ENCODE measurements around the gene DDC. TPM values are rescaled to one million over a fixed set of nuclear protein-coding genes. Genes with fewer than 3 reads are reported as not detected.

Gene DDC
- total and polyA plus RNA-seq, 2 donors (not counting 1 experiment from before 2014, with no cell fraction given) = not detected

DNA sequence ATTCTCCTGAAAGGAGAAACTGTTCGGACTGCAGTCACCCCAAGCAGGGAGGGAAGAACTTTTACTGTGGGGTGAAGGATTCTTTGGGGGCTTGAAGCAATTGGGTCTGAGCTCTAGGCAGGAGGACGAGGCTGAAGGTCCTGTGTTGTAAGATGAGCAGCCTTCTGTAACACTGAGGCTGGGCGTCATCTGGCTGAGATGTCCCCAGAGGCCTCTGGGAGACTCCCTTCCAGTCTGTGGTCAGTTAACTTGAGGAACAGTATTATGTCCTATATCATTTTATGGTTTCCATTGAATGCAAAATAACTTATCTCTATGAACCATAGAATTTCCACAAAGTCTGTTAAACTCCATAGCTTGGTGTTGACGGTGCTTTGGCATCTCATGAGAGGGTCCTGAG is 141.3 kb downstream of the DDC start:
- no peaks in the 10 kb centered on the region for H3K36me3 ChIP-seq (replicated peaks in 1 of 2; ENCODE audit: control extremely low read depth in 1 of 2, control insufficient read depth in 1 of 2, extremely low read depth in 1 of 2, insufficient read depth in 2 of 2, low read length in 1 of 2)
- no peak overlapping the region for H2AFZ ChIP-seq (ENCODE audit: insufficient read depth, low read depth, low read length, poor library complexity, severe bottlenecking)
- Mint-ChIP-seq H3K4me1 (peaks cover 10% of the 10 kb centered on the region), H3K27ac (no peak overlapping the region), H3K4me3 (no peak overlapping the region), H3K27me3 (no peaks in the 10 kb centered on the region), H3K9me3 (ENCODE audit: insufficient read depth) (no peaks in the 10 kb centered on the region)
- no peaks in the 10 kb centered on the region for H3K27me3 ChIP-seq (replicated peaks in 1 of 4; ENCODE audit: control extremely low read depth in 1 of 4, control insufficient read depth in 3 of 4, insufficient read depth in 4 of 4, low read length in 3 of 4)
- H3K4me2 ChIP-seq (replicated peaks; ENCODE audit: low read depth, low read length, poor library complexity, severe bottlenecking) = no peak overlapping the region
- no peak overlapping the region for H3K27ac ChIP-seq (ENCODE audit: low read length in 2 of 2)
- 56% methylated on average over 4 of the region's 4 CpGs for WGBS (ENCODE audit: insufficient coverage)
- no peak overlapping the region for H3K9ac ChIP-seq (ENCODE audit: low read length)
- H3K79me2 ChIP-seq (ENCODE audit: control insufficient read depth, insufficient read depth, low read length) = peaks cover 3% of the 10 kb centered on the region
- POLR2A ChIA-PET = interaction anchor here (0.9 kb wide), 1 partner anchor 119 kb away, joined by 3 read pairs; no protein-coding TSS in a partner anchor
- H3K4me1 ChIP-seq (ENCODE audit: control insufficient read depth in 2 of 2, insufficient read depth in 2 of 2, low read length in 2 of 2) = peaks cover 0 to 4% of the 10 kb centered on the region in 2 donors
- no peaks in the 10 kb centered on the region for H4K20me1 ChIP-seq (ENCODE audit: control insufficient read depth, insufficient read depth, low read length, poor library complexity, severe bottlenecking)
- H3K4me3 ChIP-seq (ENCODE audit: control extremely low read depth in 1 of 5, extremely low read depth in 1 of 5, insufficient read depth in 1 of 5, low read depth in 2 of 5, low read length in 4 of 5) = no peak overlapping the region
- TF ChIP-seq, protein P1, sequence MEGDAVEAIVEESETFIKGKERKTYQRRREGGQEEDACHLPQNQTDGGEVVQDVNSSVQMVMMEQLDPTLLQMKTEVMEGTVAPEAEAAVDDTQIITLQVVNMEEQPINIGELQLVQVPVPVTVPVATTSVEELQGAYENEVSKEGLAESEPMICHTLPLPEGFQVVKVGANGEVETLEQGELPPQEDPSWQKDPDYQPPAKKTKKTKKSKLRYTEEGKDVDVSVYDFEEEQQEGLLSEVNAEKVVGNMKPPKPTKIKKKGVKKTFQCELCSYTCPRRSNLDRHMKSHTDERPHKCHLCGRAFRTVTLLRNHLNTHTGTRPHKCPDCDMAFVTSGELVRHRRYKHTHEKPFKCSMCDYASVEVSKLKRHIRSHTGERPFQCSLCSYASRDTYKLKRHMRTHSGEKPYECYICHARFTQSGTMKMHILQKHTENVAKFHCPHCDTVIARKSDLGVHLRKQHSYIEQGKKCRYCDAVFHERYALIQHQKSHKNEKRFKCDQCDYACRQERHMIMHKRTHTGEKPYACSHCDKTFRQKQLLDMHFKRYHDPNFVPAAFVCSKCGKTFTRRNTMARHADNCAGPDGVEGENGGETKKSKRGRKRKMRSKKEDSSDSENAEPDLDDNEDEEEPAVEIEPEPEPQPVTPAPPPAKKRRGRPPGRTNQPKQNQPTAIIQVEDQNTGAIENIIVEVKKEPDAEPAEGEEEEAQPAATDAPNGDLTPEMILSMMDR (IDR thresholded peaks at IDR 0.05) = no peak
- TF ChIP-seq EZH2 (IDR thresholded peaks at IDR 0.05; ENCODE audit: borderline replicate concordance, insufficient read depth, low read depth, low read length, poor library complexity, severe bottlenecking) = no peak
- CTCF ChIA-PET = interaction anchor here (0.9 to 2.2 kb wide), 3 partner anchors 218 to 331 kb away, joined by 3 to 10 read pairs (median 4); no protein-coding TSS in a partner anchor
- no peaks in the 10 kb centered on the region for H3K9me3 ChIP-seq (ENCODE audit: control extremely low read depth in 1 of 3, control insufficient read depth in 2 of 3, insufficient read depth in 1 of 3, low read length in 2 of 3)
- ATAC-seq (ENCODE audit: low read depth) (no peak), DNase-seq (no peak)
- intact Hi-C loops (cut with micrococcal nuclease) = no loop called here

- no peak overlapping the region for H3K4me2 ChIP-seq (replicated peaks; ENCODE audit: low read depth, low read length, poor library complexity, severe bottlenecking)
- TF ChIP-seq EZH2 (IDR thresholded peaks at IDR 0.05; ENCODE audit: borderline replicate concordance, insufficient read depth, low read depth, low read length, poor library complexity, severe bottlenecking) = no peak
- TF ChIP-seq, protein P1 (IDR thresholded peaks at IDR 0.05) = no peak
- Mint-ChIP-seq H3K4me3 (no peak overlapping the region), H3K4me1 (peaks cover 17% of the 10 kb centered on the region), H3K9me3 (ENCODE audit: insufficient read depth) (no peaks in the 10 kb centered on the region), H3K27me3 (no peaks in the 10 kb centered on the region), H3K27ac (no peak overlapping the region)
- intact Hi-C loops (cut with micrococcal nuclease) = no loop called here
- H2AFZ ChIP-seq (ENCODE audit: insufficient read depth, low read depth, low read length, poor library complexity, severe bottlenecking) = no peak overlapping the region
- ATAC-seq (ENCODE audit: low read depth) = no peak
- no peak overlapping the region for H3K9ac ChIP-seq (ENCODE audit: low read length)
- H3K4me3 ChIP-seq (ENCODE audit: control extremely low read depth in 1 of 5, extremely low read depth in 1 of 5, insufficient read depth in 1 of 5, low read depth in 2 of 5, low read length in 4 of 5) = no peak overlapping the region
- whole genome bisulfite sequencing (ENCODE audit: insufficient coverage) = 100% methylated on average over 5 of the region's 6 CpGs
- H3K9me3 ChIP-seq (ENCODE audit: control extremely low read depth in 1 of 3, control insufficient read depth in 2 of 3, insufficient read depth in 1 of 3, low read length in 2 of 3) = no peaks in the 10 kb centered on the region
- no peaks in the 10 kb centered on the region for H3K36me3 ChIP-seq (replicated peaks in 1 of 2; ENCODE audit: control extremely low read depth in 1 of 2, control insufficient read depth in 1 of 2, extremely low read depth in 1 of 2, insufficient read depth in 2 of 2, low read length in 1 of 2)
- no peak overlapping the region for H3K27ac ChIP-seq (ENCODE audit: low read length in 2 of 2)
- H3K27me3 ChIP-seq (replicated peaks in 1 of 4; ENCODE audit: control extremely low read depth in 1 of 4, control insufficient read depth in 3 of 4, insufficient read depth in 4 of 4, low read length in 3 of 4) = no peaks in the 10 kb centered on the region
- ChIA-PET POLR2A (interaction anchor here (0.9 kb wide), 1 partner anchor 118 kb away, joined by 3 read pairs; no protein-coding TSS in a partner anchor), CTCF (interaction anchor here (0.8 to 10.4 kb wide), 4 partner anchors 11 to 330 kb away, joined by 3 to 182 read pairs (median 4); no protein-coding TSS in a partner anchor)
- peaks cover 11% of the 10 kb centered on the region for H3K79me2 ChIP-seq (ENCODE audit: control insufficient read depth, insufficient read depth, low read length)
- DNase-seq = no peak
- no peaks in the 10 kb centered on the region for H4K20me1 ChIP-seq (ENCODE audit: control insufficient read depth, insufficient read depth, low read length, poor library complexity, severe bottlenecking)
- peaks cover 5 to 10% of the 10 kb centered on the region in 2 donors for H3K4me1 ChIP-seq (ENCODE audit: control insufficient read depth in 2 of 2, insufficient read depth in 2 of 2, low read length in 2 of 2)
Measured at GRCh38 chr7:50422858-50423257, 142.3 kb downstream of the DDC start.
